GM23248 (cell line): Measurements from ENCODE around the gene LDLRAD2.

Experiments used
- EZH2 ChIP-seq: fragments of 200-600 bp; sonication (generic); IDR thresholded peaks from 2 replicates; pipeline ENCODE4 v1.6.1; 2018; ENCODE audit warnings: antibody characterized with exemption, mild to moderate bottlenecking; ENCODE audit not compliant: insufficient read depth, poor library complexity, severe bottlenecking
- EZH2phosphoT487 ChIP-seq: fragments of 200-600 bp; sonication (generic); IDR thresholded peaks from 2 replicates; pipeline ENCODE4 v1.6.1; 2018; ENCODE audit warnings: antibody characterized with exemption, moderate library complexity, mild to moderate bottlenecking, low read depth; ENCODE audit not compliant: insufficient read depth

DNA sequence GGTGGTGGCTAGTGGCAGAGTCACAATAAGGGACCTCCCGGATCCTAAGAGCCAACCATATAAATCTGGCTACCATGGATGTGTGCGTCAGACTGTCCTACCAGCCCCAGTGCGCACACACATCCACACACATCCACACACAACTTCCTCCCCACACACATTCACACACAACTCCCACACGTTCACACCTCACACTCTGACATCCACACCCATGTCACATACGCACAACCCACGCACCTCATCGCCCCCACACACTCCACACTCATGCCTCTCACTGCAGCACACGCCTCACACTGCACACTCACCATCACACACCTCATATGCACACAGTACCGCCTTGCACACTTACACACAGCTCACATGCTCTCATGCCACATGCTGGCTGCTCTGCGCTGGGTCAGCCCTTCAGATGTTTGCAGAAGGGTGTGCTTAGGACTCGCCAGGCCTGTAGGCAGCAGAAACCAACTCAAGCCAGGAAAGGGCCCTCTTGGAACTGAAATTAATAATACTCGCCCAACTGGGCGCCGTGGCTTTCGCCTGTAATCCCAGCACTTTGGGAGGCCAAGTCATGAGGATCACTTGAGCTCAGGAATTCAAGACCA is 3.0 kb downstream of the LDLRAD2 start:
- TF ChIP-seq EZH2 (no peak), EZH2phosphoT487 (no peak)
